Measurements from ENCODE around the gene R3HCC1L.
"Not testable (repeated sequence)": the region's sequence is repeated elsewhere in the genome, so short reads cannot be mapped to it uniquely, and the experiment has no call there.

Gene R3HCC1L

GRCh38 chr10:98133075-98133752 is 1.2 kb upstream of the R3HCC1L start:
- DNase-seq, result not testable (repeated sequence)

- peak; percentile 71 for DNase-seq
Observed at GRCh38 chr10:98134117-98134430, 383 bp upstream of the R3HCC1L start.

- DNase-seq, result no peak
Observed at GRCh38 chr10:98135222-98135899, 904 bp downstream of the R3HCC1L start.

- not testable (repeated sequence) for DNase-seq
Observed at GRCh38 chr10:98136775-98137174, 2.3 kb downstream of the R3HCC1L start.

- no peak for DNase-seq
Observed at GRCh38 chr10:98138031-98138430, 3.6 kb downstream of the R3HCC1L start.

GRCh38 chr10:98139431-98139830 is 5.0 kb downstream of the R3HCC1L start:
- no peak for DNase-seq

- DNase-seq, result no peak
Observed at GRCh38 chr10:98141484-98142073, 7.1 kb downstream of the R3HCC1L start.

GRCh38 chr10:98144985-98145384 is 10.5 kb downstream of the R3HCC1L start:
- no peak for DNase-seq

- DNase-seq, result no peak
Observed at GRCh38 chr10:98149858-98150257, 15.4 kb downstream of the R3HCC1L start.

- no peak for DNase-seq
Observed at GRCh38 chr10:98150544-98150943, 16.1 kb downstream of the R3HCC1L start.

GRCh38 chr10:98152778-98153177 is 18.3 kb downstream of the R3HCC1L start:
- DNase-seq, result not testable (repeated sequence)

- not testable (repeated sequence) for DNase-seq
Observed at GRCh38 chr10:98153213-98153958, 18.9 kb downstream of the R3HCC1L start.

- no peak for DNase-seq
Observed at GRCh38 chr10:98154076-98154475, 19.6 kb downstream of the R3HCC1L start.

GRCh38 chr10:98158576-98158975 is 24.1 kb downstream of the R3HCC1L start:
- DNase-seq, result no peak

GRCh38 chr10:98163941-98164340 is 29.5 kb downstream of the R3HCC1L start:
- DNase-seq, result no peak

GRCh38 chr10:98167191-98167590 is 32.7 kb downstream of the R3HCC1L start:
- DNase-seq, result no peak

GRCh38 chr10:98168147-98168546 is 33.7 kb downstream of the R3HCC1L start:
- no peak for DNase-seq

- no peak for DNase-seq
Observed at GRCh38 chr10:98168766-98169165, 34.3 kb downstream of the R3HCC1L start.

- no peak for DNase-seq
Observed at GRCh38 chr10:98169379-98169778, 34.9 kb downstream of the R3HCC1L start.

- no peak for DNase-seq
Observed at GRCh38 chr10:98170249-98171117, 36.0 kb downstream of the R3HCC1L start.

- no peak for DNase-seq
Observed at GRCh38 chr10:98172073-98172472, 37.6 kb downstream of the R3HCC1L start.

GRCh38 chr10:98172495-98172894 is 38.0 kb downstream of the R3HCC1L start:
- DNase-seq, result no peak

- DNase-seq, result no peak
Observed at GRCh38 chr10:98173260-98173659, 38.8 kb downstream of the R3HCC1L start.

Measured in KG1 (cell line).